Tibial artery (tissue), 4 donors: ENCODE measurements around the gene FAM114A1.

Experiments used
- DNase-seq, 2 donors: peaks; one replicate each; pipeline ENCODE4 v3.0.0-alpha.2; 2019
- H3K27ac ChIP-seq, 2 donors: fragments of 200-600 bp; sonication (generic) in 1 of 2; 1 replicate in 1 of 2; 2 replicates in 1 of 2; pipeline ENCODE4 v1.5.1; 2018 to 2019; ENCODE audit warnings: mild to moderate bottlenecking in 1 of 2
- H3K27me3 ChIP-seq, 2 donors: fragments of 200-600 bp; sonication (generic) in 1 of 2; one replicate each; pipeline versions ENCODE4 v1.5.1 to v1.6.0; 2016 to 2019
- H3K36me3 ChIP-seq, 3 donors: fragments of 200-600 bp; sonication (generic) in 2 of 3; one replicate each; pipeline ENCODE4 v1.5.1; 2016 to 2019; ENCODE audit warnings: mild to moderate bottlenecking in 2 of 3
- H3K4me1 ChIP-seq, 4 donors: fragments of 200-600 bp; sonication (generic) in 2 of 4; 1 replicate in 3 of 4; 2 replicates in 1 of 4; pipeline ENCODE4 v1.5.1; 2016 to 2019
- H3K4me3 ChIP-seq, 2 donors: fragments of 200-600 bp; sonication (generic) in 1 of 2; 1 replicate in 1 of 2; 2 replicates in 1 of 2; pipeline ENCODE4 v1.5.1; 2018 to 2019; ENCODE audit warnings: mild to moderate bottlenecking in 2 of 2
- H3K9me3 ChIP-seq, 3 donors: fragments of 200-600 bp; sonication (generic) in 1 of 3; one replicate each; pipeline ENCODE4 v1.5.1; 2016 to 2019
- CTCF ChIP-seq, 2 experiments: fragments of 200-600 bp in 1 of 2; fragments of 450-650 bp in 1 of 2; IDR thresholded peaks; one replicate each; pipeline ENCODE4 v1.5.1; 2017 to 2019; ENCODE audit warnings: antibody characterized with exemption in 2 of 2, mild to moderate bottlenecking in 1 of 2, moderate library complexity in 1 of 2
- intact Hi-C: fragments of 100-400 bp; cut with DNase I; formaldehyde crosslinking; loops from one replicate; pipeline ENCODE4 v1.15.0; 2023; ENCODE audit warnings: low total_unique reads

The FAM114A1 gene

DNA sequence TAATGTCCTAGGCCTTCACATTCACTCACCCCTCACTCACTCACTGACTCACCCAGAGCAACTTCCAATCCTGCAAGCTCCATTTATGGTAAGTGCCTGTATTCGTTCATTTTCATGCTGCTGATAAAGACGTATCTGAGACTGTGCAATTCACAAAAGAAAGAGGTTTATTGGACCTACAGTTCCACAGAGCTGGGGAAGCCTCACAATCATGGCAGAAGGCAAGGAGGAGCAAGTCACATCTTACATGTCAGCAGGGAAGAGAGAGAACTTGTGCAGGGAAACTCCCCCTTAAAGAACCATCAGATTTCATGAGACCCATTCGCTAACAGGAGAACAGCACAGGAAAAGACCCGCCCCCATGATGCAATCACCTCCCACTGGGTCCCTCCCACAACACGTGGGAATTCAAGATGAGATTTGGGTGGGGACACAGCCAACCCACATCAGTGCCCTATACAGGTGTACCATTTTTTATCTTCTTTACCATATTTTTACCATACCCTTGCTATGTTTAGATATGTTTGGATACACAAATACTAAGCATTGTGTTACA lies 44.8 kb upstream of the FAM114A1 start:
- H3K4me3 ChIP-seq = no peak overlapping the region
- no peaks in the 10 kb centered on the region for H3K4me1 ChIP-seq
- no peak overlapping the region for H3K27ac ChIP-seq
- TF ChIP-seq CTCF (IDR thresholded peaks at IDR 0.05) = no peak
- H3K36me3 ChIP-seq = no peaks in the 10 kb centered on the region
- DNase-seq = no peak
- intact Hi-C loops = no loop called here
- no peaks in the 10 kb centered on the region for H3K9me3 ChIP-seq
- no peaks in the 10 kb centered on the region for H3K27me3 ChIP-seq

- intact Hi-C loops = no loop called here
- Histone ChIP-seq H3K4me1 (no peaks in the 10 kb centered on the region), H3K27me3 (no peaks in the 10 kb centered on the region), H3K4me3 (no peak overlapping the region), H3K36me3 (no peaks in the 10 kb centered on the region), H3K27ac (no peak overlapping the region), H3K9me3 (no peaks in the 10 kb centered on the region)
- TF ChIP-seq CTCF (IDR thresholded peaks at IDR 0.05) = no peak
- DNase-seq = no peak
These were observed 43.8 kb upstream of the FAM114A1 start for GRCh38 chr4:38823766-38824165.

- no peak overlapping the region for H3K27ac ChIP-seq
- H3K4me3 ChIP-seq = no peak overlapping the region
- H3K27me3 ChIP-seq = no peaks in the 10 kb centered on the region
- DNase-seq = no peak
- peaks cover 0 to under 1% (median 0%) of the 10 kb centered on the region in 3 donors for H3K9me3 ChIP-seq
- H3K4me1 ChIP-seq = no peaks in the 10 kb centered on the region
- no peaks in the 10 kb centered on the region for H3K36me3 ChIP-seq
- TF ChIP-seq CTCF (IDR thresholded peaks at IDR 0.05) = no peak
- intact Hi-C loops = no loop called here
These were observed 38.4 kb upstream of the FAM114A1 start for GRCh38 chr4:38829237-38829636.

GRCh38 chr4:38831653-38832052 lies 36.0 kb upstream of the FAM114A1 start:
- intact Hi-C loops = no loop called here

DNA sequence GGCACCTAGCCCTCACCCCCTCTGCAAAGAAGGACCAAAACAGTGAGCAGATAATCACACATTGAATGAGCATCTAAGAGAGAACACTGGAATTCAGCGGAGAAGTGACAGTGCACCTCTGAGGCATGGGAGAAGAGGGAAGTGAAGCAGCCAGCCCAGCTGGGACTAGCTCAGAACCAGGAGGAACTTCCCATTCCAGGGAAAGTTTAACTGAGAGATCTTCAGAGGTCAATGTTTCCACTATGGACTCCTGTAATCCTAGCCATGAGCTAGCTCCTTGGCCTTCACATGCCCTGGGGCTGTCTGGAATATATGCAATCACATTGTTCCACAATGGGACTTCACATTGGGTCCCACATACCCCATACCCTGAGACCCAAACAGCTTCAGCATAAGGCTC lies 35.4 kb upstream of the FAM114A1 start:
- no peak for DNase-seq
- intact Hi-C loops = no loop called here
- TF ChIP-seq CTCF (IDR thresholded peaks at IDR 0.05) = no peak

More at GRCh38 chr4:38831653-38832052, 36.0 kb upstream of the FAM114A1 start:
- no peaks in the 10 kb centered on the region for H3K27me3 ChIP-seq
- peaks cover 0 to 8% (median 0%) of the 10 kb centered on the region in 3 donors for H3K9me3 ChIP-seq
- no peak overlapping the region for H3K4me3 ChIP-seq
- no peaks in the 10 kb centered on the region for H3K4me1 ChIP-seq
- TF ChIP-seq CTCF (IDR thresholded peaks at IDR 0.05) = no peak
- H3K27ac ChIP-seq = no peak overlapping the region
- no peak for DNase-seq
- H3K36me3 ChIP-seq = no peaks in the 10 kb centered on the region

More for the DNA sequence above, 35.4 kb upstream of the FAM114A1 start:
- Histone ChIP-seq H3K27ac (no peak overlapping the region), H3K27me3 (no peaks in the 10 kb centered on the region), H3K4me3 (no peak overlapping the region), H3K9me3 (peaks cover 0 to 13% (median 0%) of the 10 kb centered on the region in 3 donors), H3K36me3 (no peaks in the 10 kb centered on the region), H3K4me1 (no peaks in the 10 kb centered on the region)
